Activated T-cell treated with anti-CD3 and anti-CD28 coated beads for 24 hours (primary cell): ENCODE results near the gene LRRC74A.
A peak's percentile ranks its signal among the peaks of the same experiment; 100 is the strongest.

Experiments used
- DNase-seq: peaks from one replicate; pipeline ENCODE4 v3.0.0-alpha.2; 2020; ENCODE audit warnings: low read depth

The LRRC74A gene

GRCh38 chr14:76826122-76826521 is at the start of gene LRRC74A:
Gene LRRC74A, plus strand, starts transcription at chr14:76826408. Its CDS starts 290 bp downstream, at chr14:76826698.
- DNase-seq: no peak

GRCh38 chr14:76776428-76777251 is 49.6 kb upstream of the LRRC74A start:
- no peak for DNase-seq

GRCh38 chr14:76777721-76778120 is 48.5 kb upstream of the LRRC74A start:
- DNase-seq: no peak

- DNase-seq: no peak
Observed at GRCh38 chr14:76778546-76779215, 47.5 kb upstream of the LRRC74A start.

GRCh38 chr14:76779221-76780057 is 46.8 kb upstream of the LRRC74A start:
- no peak for DNase-seq

- no peak for DNase-seq
Observed at GRCh38 chr14:76780058-76780345, 46.2 kb upstream of the LRRC74A start.

GRCh38 chr14:76780360-76780759 is 45.8 kb upstream of the LRRC74A start:
- no peak for DNase-seq

- DNase-seq: no peak
Observed at GRCh38 chr14:76780875-76781647, 45.1 kb upstream of the LRRC74A start.

- DNase-seq: no peak
Observed at GRCh38 chr14:76781648-76782051, 44.6 kb upstream of the LRRC74A start.

- no peak for DNase-seq
Observed at GRCh38 chr14:76782115-76782884, 43.9 kb upstream of the LRRC74A start.

GRCh38 chr14:76782885-76783566 is 43.2 kb upstream of the LRRC74A start:
- no peak for DNase-seq

- DNase-seq: no peak
Observed at GRCh38 chr14:76784266-76784874, 41.8 kb upstream of the LRRC74A start.

GRCh38 chr14:76784881-76785280 is 41.3 kb upstream of the LRRC74A start:
- peak; percentile 34 for DNase-seq

- no peak for DNase-seq
Observed at GRCh38 chr14:76786601-76787000, 39.6 kb upstream of the LRRC74A start.

GRCh38 chr14:76792422-76792821 is 33.8 kb upstream of the LRRC74A start:
- no peak for DNase-seq

- no peak for DNase-seq
Observed at GRCh38 chr14:76793324-76793723, 32.9 kb upstream of the LRRC74A start.

- DNase-seq: no peak
Observed at GRCh38 chr14:76793956-76794355, 32.3 kb upstream of the LRRC74A start.

GRCh38 chr14:76806446-76806845 is 19.8 kb upstream of the LRRC74A start:
- DNase-seq: no peak

- no peak for DNase-seq
Observed at GRCh38 chr14:76808011-76808410, 18.2 kb upstream of the LRRC74A start.

- DNase-seq: no peak
Observed at GRCh38 chr14:76808990-76809389, 17.2 kb upstream of the LRRC74A start.
